Colonic mucosa (tissue), 4 donors: ENCODE measurements around the gene DIPK1B. TPM values are rescaled to one million over a fixed set of nuclear protein-coding genes. Genes with fewer than 3 reads are reported as not detected.

Experiments used
- DNase-seq: peaks from one replicate; pipeline ENCODE4 v3.0.0-alpha.2; 2020
- H3K27ac ChIP-seq: fragments of 200-600 bp; one replicate; pipeline ENCODE4 v1.8.0; 2021
- H3K27me3 ChIP-seq: fragments of 200-600 bp; one replicate; pipeline ENCODE4 v1.8.0; 2021
- H3K36me3 ChIP-seq: fragments of 200-600 bp; one replicate; pipeline ENCODE4 v1.8.0; 2021
- H3K4me1 ChIP-seq: fragments of 200-600 bp; one replicate; pipeline ENCODE4 v1.8.0; 2021; ENCODE audit warnings: mild to moderate bottlenecking
- H3K4me3 ChIP-seq: fragments of 200-600 bp; one replicate; pipeline ENCODE4 v1.8.0; 2021
- H3K9ac ChIP-seq, 2 donors: one replicate each; pipeline ENCODE4 v1.7.0; 2013; ENCODE audit warnings: control low read depth in 2 of 2, low read depth in 2 of 2, low read length in 2 of 2
- H3K9me3 ChIP-seq: fragments of 200-600 bp; one replicate; pipeline ENCODE4 v1.8.0; 2021
- intact Hi-C: fragments of 100-400 bp; cut with DNase I; formaldehyde crosslinking; loops from one replicate; pipeline ENCODE4 v1.14.1; 2022
- total RNA-seq, 2 donors: library from RNA; stranded (reverse); fragmentation: NEBNext Ultra II Directional in 1 of 2; extraction: Animal tissue kit (Norgen Biotek cat#: 25700) in 1 of 2; gene quantifications; one replicate each; pipeline ENCODE4 v1.2.1, GENCODE V29; 2021
- TF ChIP-seq, protein P1 (sequence below): fragments of 200-600 bp; IDR thresholded peaks from one replicate; pipeline ENCODE4 v1.8.0; 2022; ENCODE audit warnings: antibody characterized with exemption, mild to moderate bottlenecking
- donor health status: healthy.
- donor health status: DM: no; HTN: no; CAD: no.
- donor health status: DM: no; HTN: no; CAD: no.

Gene DIPK1B
- total RNA-seq: 1 to 10 TPM in 1 of 2 donors, under 1 TPM in 1; 0.82 to 2.8 TPM

DNA sequence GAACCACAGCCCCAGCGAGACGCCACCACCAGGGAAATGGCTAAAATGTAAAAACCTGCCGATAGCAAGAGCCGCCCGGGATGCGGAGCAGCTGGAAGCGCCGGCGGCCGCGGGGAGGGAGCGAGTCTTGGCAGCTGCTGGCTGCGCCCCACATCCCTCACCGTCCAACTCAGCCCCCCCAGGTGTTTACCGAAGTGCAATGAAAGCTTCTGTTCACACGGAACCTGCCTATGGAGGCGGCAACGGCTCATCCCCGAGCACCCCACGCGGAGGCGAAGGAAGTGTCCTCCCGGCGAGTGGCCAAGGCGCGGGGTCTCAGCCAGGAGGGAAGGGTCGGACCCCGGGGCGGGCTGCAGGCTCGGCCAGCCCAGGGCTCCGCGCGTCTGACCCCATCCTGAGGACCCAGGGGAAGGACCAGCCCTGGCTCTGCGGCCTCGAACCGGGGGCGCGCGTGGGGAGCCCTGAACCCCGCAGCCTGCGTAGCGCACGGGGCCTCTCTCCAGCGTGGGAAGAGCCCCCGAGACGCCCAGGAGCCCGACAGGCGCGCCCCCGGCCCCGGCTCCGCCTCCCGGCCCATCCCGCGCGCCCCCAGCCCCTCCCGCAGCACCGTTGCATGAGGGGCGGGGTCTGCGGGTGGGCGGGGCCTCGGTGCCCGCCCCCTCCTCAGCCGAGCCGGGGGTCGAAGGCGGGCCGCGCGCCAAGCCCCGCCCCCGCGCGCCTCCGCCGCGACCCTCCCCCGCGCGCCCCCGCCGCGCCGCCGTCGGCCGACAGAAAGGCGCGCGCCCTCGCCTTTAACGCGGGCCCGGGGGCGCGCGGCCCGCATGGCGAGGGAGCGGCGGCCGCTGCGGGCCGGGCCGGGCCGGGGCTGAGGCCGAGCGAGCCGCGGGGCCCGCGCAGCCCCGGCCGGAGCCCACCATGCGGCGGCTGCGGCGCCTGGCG, at the start of gene DIPK1B:
Gene DIPK1B (plus strand): TSS at position 822 of the 939 bp plus-strand sequence. CDS start 94 bp downstream, at position 916.
- Histone ChIP-seq H3K36me3 (no peaks in the 10 kb centered on the region), H3K4me1 (peaks cover 3% of the 10 kb centered on the region), H3K27ac (no peak within 1 kb of the TSS), H3K27me3 (peaks cover 26% of the 10 kb centered on the region), H3K9ac (no peak within 1 kb of the TSS), H3K4me3 (peak within 1 kb of the TSS; percentile 19), H3K9me3 (no peaks in the 10 kb centered on the region)
- intact Hi-C loops: no loop called here
- DNase-seq: no peak
- TF ChIP-seq, protein P1, sequence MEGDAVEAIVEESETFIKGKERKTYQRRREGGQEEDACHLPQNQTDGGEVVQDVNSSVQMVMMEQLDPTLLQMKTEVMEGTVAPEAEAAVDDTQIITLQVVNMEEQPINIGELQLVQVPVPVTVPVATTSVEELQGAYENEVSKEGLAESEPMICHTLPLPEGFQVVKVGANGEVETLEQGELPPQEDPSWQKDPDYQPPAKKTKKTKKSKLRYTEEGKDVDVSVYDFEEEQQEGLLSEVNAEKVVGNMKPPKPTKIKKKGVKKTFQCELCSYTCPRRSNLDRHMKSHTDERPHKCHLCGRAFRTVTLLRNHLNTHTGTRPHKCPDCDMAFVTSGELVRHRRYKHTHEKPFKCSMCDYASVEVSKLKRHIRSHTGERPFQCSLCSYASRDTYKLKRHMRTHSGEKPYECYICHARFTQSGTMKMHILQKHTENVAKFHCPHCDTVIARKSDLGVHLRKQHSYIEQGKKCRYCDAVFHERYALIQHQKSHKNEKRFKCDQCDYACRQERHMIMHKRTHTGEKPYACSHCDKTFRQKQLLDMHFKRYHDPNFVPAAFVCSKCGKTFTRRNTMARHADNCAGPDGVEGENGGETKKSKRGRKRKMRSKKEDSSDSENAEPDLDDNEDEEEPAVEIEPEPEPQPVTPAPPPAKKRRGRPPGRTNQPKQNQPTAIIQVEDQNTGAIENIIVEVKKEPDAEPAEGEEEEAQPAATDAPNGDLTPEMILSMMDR: no peak

DNA sequence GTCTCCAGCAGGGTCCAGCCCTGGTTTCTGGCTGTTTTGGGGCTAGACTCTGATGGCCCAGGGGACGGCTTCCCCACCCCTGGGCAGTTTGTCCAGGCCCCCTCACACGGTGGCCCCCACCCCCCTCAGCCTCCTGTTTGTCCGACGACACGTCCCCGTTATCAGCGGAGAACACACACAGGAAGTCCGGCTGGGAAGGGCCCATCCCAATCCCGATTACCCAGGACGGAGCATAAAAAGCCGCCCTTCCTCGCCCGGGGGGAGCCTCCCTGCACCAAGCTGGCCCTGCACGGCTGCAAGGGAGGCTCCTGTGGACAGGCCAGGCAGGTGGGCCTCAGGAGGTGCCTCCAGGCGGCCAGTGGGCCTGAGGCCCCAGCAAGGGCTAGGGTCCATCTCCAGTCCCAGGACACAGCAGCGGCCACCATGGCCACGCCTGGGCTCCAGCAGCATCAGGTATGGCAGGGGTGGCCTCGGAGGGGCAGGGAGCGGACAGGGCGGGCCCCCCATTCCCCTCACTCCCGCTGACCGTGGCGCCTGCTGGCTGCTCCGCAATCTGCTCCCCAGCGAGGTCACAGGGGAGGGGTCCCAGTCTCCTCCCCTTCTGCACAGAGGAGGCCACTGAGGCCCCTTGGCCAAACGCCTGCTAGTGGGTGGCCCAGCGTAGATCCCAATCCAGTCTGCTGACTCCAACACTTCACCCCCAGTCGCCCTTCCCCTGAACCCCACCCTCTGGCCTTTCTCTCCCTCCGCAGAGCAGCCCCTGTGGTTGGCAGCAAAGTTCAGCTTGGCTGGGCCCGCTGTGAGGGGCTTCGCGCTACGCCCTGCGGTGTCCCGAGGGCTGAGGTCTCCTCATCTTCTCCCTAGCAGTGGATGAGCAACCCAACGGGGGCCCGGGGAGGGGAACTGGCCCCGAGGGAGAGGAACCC, 49.5 kb upstream of the DIPK1B start, which contains the start of gene EGFL7:
Gene EGFL7 (plus strand): TSS at position 261 of the 926 bp plus-strand sequence. CDS start 5,367 bp downstream, outside the sequence.
- no peaks in the 10 kb centered on the region for H3K9me3 ChIP-seq
- H3K9ac ChIP-seq: peak within 1 kb of the TSS in 1 of 2 donors; percentile 12
- intact Hi-C loops: no loop called here
- no peak for DNase-seq
- TF ChIP-seq, protein P1: no peak
- peak within 1 kb of the TSS; percentile 40 for H3K4me3 ChIP-seq
- peaks cover 60% of the 10 kb centered on the region for H3K27me3 ChIP-seq
- peaks cover 4% of the 10 kb centered on the region for H3K4me1 ChIP-seq
- H3K36me3 ChIP-seq: no peaks in the 10 kb centered on the region
- peak within 1 kb of the TSS; percentile 40 for H3K27ac ChIP-seq

DNA sequence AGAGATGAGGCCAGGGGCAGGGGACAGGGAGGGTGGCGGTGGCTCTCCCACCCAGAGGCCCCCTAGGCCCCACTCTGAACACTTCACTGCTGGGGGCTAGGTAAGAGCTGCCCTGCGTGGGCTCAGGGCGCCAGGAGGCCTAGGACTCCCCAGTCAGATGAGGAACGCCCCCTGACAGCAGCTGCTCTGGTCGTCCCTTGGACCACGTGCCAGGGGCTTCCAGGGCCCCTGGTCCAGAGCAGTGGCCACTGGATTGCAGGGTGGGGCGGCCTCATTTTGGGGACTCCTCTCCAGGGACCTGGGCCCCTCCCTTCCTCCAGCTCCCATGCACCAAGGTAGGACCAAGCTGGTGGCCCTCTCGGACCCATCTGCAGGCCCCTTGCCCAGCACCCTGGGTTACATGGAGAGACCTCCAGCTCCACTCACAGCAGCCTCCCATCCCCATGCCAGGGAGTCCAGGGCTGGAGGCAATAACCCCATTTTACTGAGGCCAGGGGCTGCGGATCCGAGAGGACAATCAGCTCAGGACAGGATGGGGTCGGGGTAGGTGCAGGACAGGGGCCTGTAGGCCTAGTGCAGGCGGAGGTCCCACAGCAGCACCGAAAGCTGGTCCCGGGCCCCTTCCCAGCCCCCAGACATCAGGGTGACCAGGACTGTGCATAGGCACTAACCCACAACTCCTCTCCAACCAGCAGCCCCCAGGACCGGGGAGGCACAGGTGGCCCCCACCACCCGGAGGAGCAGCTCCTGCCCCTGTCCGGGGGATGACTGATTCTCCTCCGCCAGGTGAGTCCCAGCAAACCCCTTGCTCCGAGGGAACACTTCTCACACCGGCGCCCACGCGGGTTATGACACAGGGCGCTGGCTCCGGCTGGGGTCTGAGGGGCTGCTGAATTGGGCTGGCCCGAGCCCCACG, 48.1 kb upstream of the DIPK1B start:
- Histone ChIP-seq H3K27me3 (peaks cover 52% of the 10 kb centered on the region), H3K36me3 (no peaks in the 10 kb centered on the region), H3K9ac (peak overlapping the region in 1 of 2 donors; percentile 35), H3K9me3 (no peaks in the 10 kb centered on the region), H3K27ac (no peak overlapping the region), H3K4me1 (peaks cover 4% of the 10 kb centered on the region), H3K4me3 (peak overlapping the region; percentile 40)
- no peak for DNase-seq
- intact Hi-C loops: no loop called here
- TF ChIP-seq, protein P1: no peak

DNA sequence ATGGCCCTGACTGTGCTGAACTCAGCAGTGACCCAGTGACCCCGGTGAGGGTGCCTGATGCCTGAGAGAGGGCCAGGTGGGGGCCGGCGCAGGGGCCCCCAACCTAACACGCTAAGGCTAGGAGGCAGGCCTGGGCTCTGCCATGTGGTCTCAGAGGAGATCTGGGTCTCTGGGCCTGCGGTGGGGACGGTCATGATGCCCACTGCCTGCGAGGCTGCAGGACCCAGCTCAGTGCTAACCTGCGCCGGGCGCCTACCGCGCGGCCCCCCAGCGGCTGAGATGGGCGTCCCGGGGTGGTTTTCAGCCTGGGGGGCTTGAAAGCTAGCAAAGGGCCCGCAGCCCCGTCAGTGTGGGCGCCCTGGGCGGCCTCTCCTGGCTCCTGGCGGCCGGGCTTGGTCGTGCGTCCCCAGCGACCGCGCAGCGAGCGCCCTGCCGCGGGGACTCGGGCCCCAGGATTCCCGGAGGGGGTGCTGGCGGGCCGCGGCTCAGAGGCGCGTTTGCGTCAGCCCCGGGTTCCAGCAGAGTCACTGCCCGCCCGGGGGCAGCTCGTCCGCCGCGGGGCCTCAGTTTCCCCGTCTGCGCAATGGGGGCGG, 47.2 kb upstream of the DIPK1B start:
- no peak overlapping the region for H3K27ac ChIP-seq
- TF ChIP-seq, protein P1: no peak
- peak overlapping the region in 1 of 2 donors; percentile 35 for H3K9ac ChIP-seq
- H3K27me3 ChIP-seq: peaks cover 56% of the 10 kb centered on the region
- H3K4me1 ChIP-seq: peaks cover 4% of the 10 kb centered on the region
- intact Hi-C loops: no loop called here
- peak overlapping the region; percentile 40 for H3K4me3 ChIP-seq
- no peaks in the 10 kb centered on the region for H3K36me3 ChIP-seq
- no peak for DNase-seq
- no peaks in the 10 kb centered on the region for H3K9me3 ChIP-seq
